ENCODE data around the gene TOR1AIP2. TPM values are rescaled to one million over a fixed set of nuclear protein-coding genes. Genes with fewer than 3 reads are reported as not detected.

TOR1AIP2 gene
- total and polyA plus RNA-seq, 2 of the 8 experiments (the other 6 are each of a cell fraction or from before 2014, with no cell fraction given): 12.1 to 75.2 TPM

GRCh38 chr1:179809506-179810366 is 67.9 kb downstream of the TOR1AIP2 start:
- no peak overlapping the region for H4K5ac ChIP-seq (ENCODE audit: insufficient read length, low read depth, low read length)
- no peak overlapping the region for H3K23ac ChIP-seq (ENCODE audit: insufficient read length)
- H2BK120ac ChIP-seq (replicated peaks; ENCODE audit: low read depth, low read length): no peak overlapping the region
- H3K79me2 ChIP-seq (ENCODE audit: control insufficient read depth in 1 of 2, insufficient read depth in 2 of 2, low read length in 2 of 2): no peaks in the 10 kb centered on the region
- TF ChIP-seq RAD21 (IDR thresholded peaks at IDR 0.05 in 1 of 2, conservative IDR thresholded peaks at IDR 0.05 in 1 of 2; ENCODE audit: low read depth in 2 of 2, low read length in 2 of 2) (peak; percentile 82 to 89), CREB1 (IDR thresholded peaks at IDR 0.05) (peak; percentile 67), CTCF (IDR thresholded peaks at IDR 0.05; ENCODE audit: control extremely low read depth in 1 of 3, insufficient read depth in 1 of 3, low read depth in 1 of 3, low read length in 3 of 3) (peak; percentile 84 to 97 (median 89)), TAF1 (IDR thresholded peaks at IDR 0.05; ENCODE audit: low read depth, low read length) (no peak)
- ChIA-PET CTCF (ENCODE audit: partially characterized antibody) (interaction anchor here (0.5 to 16.2 kb wide), 58 partner anchors 11 to 731 kb away, joined by 3 to 595 read pairs (median 4); no protein-coding TSS in a partner anchor), POLR2A (ENCODE audit: partially characterized antibody) (interaction anchor here (1.2 kb wide), 3 partner anchors 11 to 105 kb away, joined by 3 to 5 read pairs (median 3); no protein-coding TSS in a partner anchor)
- no peak overlapping the region for H3K56ac ChIP-seq (replicated peaks; ENCODE audit: insufficient read length, low read depth, low read length)
- no peak overlapping the region for H2AK5ac ChIP-seq (ENCODE audit: low read depth, low read length)
- no peak overlapping the region for H3K9ac ChIP-seq (replicated peaks in 1 of 4; ENCODE audit: extremely low read depth in 1 of 4, low read depth in 3 of 4, low read length in 3 of 4)
- H3K14ac ChIP-seq (ENCODE audit: insufficient read length): no peak overlapping the region
- no peaks in the 10 kb centered on the region for H4K20me1 ChIP-seq (replicated peaks in 1 of 2; ENCODE audit: control insufficient read depth in 1 of 2, insufficient read depth in 2 of 2, low read length in 2 of 2)
- WGBS, 2 experiments (ENCODE audit: extremely low coverage in 1 of 2, insufficient coverage in 1 of 2, insufficient read length in 1 of 2, insufficient replicate concordance in 2 of 2, low coverage in 1 of 2, low lambda C conversion rate in 2 of 2, missing lambda C conversion rate in 1 of 2): 56% methylated on average over 14 of the region's 14 CpGs; no CpG with 5 or more reads in 1 of the 2 experiments
- no peaks in the 10 kb centered on the region for H3K79me1 ChIP-seq (ENCODE audit: low read depth, low read length)
- H2BK15ac ChIP-seq (ENCODE audit: low read length): no peak overlapping the region
- H3K18ac ChIP-seq (ENCODE audit: extremely low read depth, low read length): no peak overlapping the region
- DNase-seq (ENCODE audit: low read depth in 1 of 2, low spot score in 2 of 2): peak; percentile 49 to 81
- H2BK5ac ChIP-seq (ENCODE audit: low read depth, low read length): no peak overlapping the region
- no peak overlapping the region for H4K8ac ChIP-seq (ENCODE audit: extremely low read depth, insufficient read depth, low read length)
- H3K9me3 ChIP-seq (ENCODE audit: insufficient read depth in 2 of 2, low read depth in 1 of 2, low read length in 1 of 2): no peaks in the 10 kb centered on the region
- H3K36me3 ChIP-seq (ENCODE audit: control insufficient read depth in 2 of 4, insufficient read depth in 4 of 4, low read length in 3 of 4): no peaks in the 10 kb centered on the region
- no peak overlapping the region for H3K27ac ChIP-seq (ENCODE audit: low read depth, low read length)
- H3K4me2 ChIP-seq (ENCODE audit: insufficient read depth in 1 of 2, low read depth in 2 of 2, low read length in 2 of 2): no peak overlapping the region
- H3K4me1 ChIP-seq (replicated peaks in 1 of 4; ENCODE audit: control insufficient read depth in 3 of 4, insufficient read depth in 4 of 4, low read length in 3 of 4): peaks cover 0 to 4% (median under 1%) of the 10 kb centered on the region in 4 experiments; a peak in 3 of 7 replicates
- H3K27me3 ChIP-seq (replicated peaks in 1 of 4; ENCODE audit: control insufficient read depth in 3 of 4, extremely low read depth in 1 of 4, insufficient read depth in 3 of 4, low read length in 3 of 4): peaks cover 0 to 6% (median 3%) of the 10 kb centered on the region in 4 experiments; a peak in 4 of 7 replicates
- H2BK12ac ChIP-seq (ENCODE audit: low read depth, low read length): 0 out of 2 replicates have a peak overlapping the region, but pooled peaks have one; percentile 18
- H3K4me3 ChIP-seq (ENCODE audit: extremely low read depth in 1 of 4, insufficient read depth in 2 of 4, low read depth in 3 of 4, low read length in 4 of 4): no peak overlapping the region
- H3K23me2 ChIP-seq (ENCODE audit: low read depth, low read length): peaks cover 2% of the 10 kb centered on the region
- no peak overlapping the region for H4K91ac ChIP-seq (replicated peaks; ENCODE audit: insufficient read length, low read length)
- peak; percentile 75 for FAIRE-seq
- H2BK20ac ChIP-seq (ENCODE audit: low read length): no peak overlapping the region; the same call in 1 of the 2 replicates
- H2AFZ ChIP-seq (ENCODE audit: low read length): peak overlapping the region; percentile 79; the same call in 1 of the 2 replicates
- H3K4ac ChIP-seq (replicated peaks; ENCODE audit: insufficient read length, low read depth, low read length): no peak overlapping the region

Data from H1 (cell line).